KMS-11 (cell line): ENCODE results near the gene LFNG.

ENCODE experiments used
- H2AFZ ChIP-seq: fragments of 200-600 bp; sonication (generic); 2 replicates; pipeline ENCODE4 v1.6.1; 2016; ENCODE audit warnings: antibody characterized with exemption, mixed run types, low read depth
- H3K27ac ChIP-seq: fragments of 200-600 bp; sonication (generic); 2 replicates; pipeline ENCODE4 v1.6.1; 2016; ENCODE audit warnings: mild to moderate bottlenecking, mixed run types
- H3K27me3 ChIP-seq: fragments of 200-600 bp; sonication (generic); 2 replicates; pipeline ENCODE4 v1.6.1; 2017; ENCODE audit warnings: mild to moderate bottlenecking, low read depth, mixed run types, moderate library complexity; ENCODE audit not compliant: insufficient read depth
- H3K36me3 ChIP-seq: fragments of 200-600 bp; sonication (generic); 2 replicates; pipeline ENCODE4 v1.6.1; 2017; ENCODE audit warnings: mild to moderate bottlenecking, mixed run types; ENCODE audit not compliant: insufficient read depth
- H3K4me1 ChIP-seq: fragments of 200-600 bp; sonication (generic); 2 replicates; pipeline ENCODE4 v1.6.1; 2016; ENCODE audit warnings: mild to moderate bottlenecking, low read depth, mixed run types; ENCODE audit not compliant: poor library complexity, severe bottlenecking
- H3K4me2 ChIP-seq: fragments of 200-600 bp; sonication (generic); 2 replicates; pipeline ENCODE4 v1.7.0; 2016; ENCODE audit warnings: mild to moderate bottlenecking, mixed run types
- H3K4me3 ChIP-seq: fragments of 200-600 bp; sonication (generic); IDR thresholded peaks from 2 replicates; pipeline ENCODE4 v1.6.1; 2017; ENCODE audit warnings: low read depth, low read length, mixed read lengths; ENCODE audit not compliant: insufficient read depth
- H3K79me2 ChIP-seq: fragments of 200-600 bp; sonication (generic); 2 replicates; pipeline ENCODE4 v1.6.1; 2016; ENCODE audit warnings: low read depth, mixed run types; ENCODE audit not compliant: insufficient read depth
- H3K9ac ChIP-seq: fragments of 200-600 bp; sonication (generic); 2 replicates; pipeline ENCODE4 v1.6.1; 2016; ENCODE audit warnings: mild to moderate bottlenecking, mixed run types
- H4K20me1 ChIP-seq: fragments of 200-600 bp; sonication (generic); 2 replicates; pipeline ENCODE4 v1.6.1; 2016; ENCODE audit warnings: mild to moderate bottlenecking, mixed run types; ENCODE audit not compliant: insufficient read depth
- TF ChIP-seq, protein P1 (sequence below): fragments of 200-600 bp; sonication (generic); conservative IDR thresholded peaks from 2 replicates; pipeline ENCODE4 v1.6.1; 2017; ENCODE audit warnings: low read depth, mild to moderate bottlenecking, antibody characterized with exemption, low read length, moderate library complexity, mixed read lengths

LFNG gene

DNA sequence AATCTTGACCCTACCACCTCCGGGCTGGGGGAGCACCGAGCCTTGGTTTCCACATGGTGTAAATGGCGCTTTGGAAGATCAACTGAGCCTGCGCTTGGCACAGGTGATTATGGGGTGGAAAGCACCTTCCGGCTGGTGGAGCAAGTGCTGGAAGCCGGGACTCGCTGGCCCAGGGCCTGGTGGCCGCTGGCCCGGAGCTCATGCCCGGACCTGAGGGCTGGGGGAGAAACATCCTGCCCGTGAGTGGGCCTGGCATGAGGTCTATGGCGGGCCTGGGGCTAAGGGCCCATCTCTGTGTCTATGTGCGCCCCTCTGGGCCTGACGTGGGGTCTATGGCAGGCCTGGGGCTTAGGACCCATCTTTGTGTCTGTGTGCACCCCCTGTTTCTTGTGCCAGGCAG lies 14.2 kb upstream of the LFNG start:
- Histone ChIP-seq H3K27me3 (peaks cover 32% of the 10 kb centered on the region; the same call in 1 of the 2 replicates), H3K9ac (no peak overlapping the region), H4K20me1 (no peaks in the 10 kb centered on the region), H3K4me2 (no peak overlapping the region), H3K79me2 (no peaks in the 10 kb centered on the region), H3K4me1 (peaks cover 29% of the 10 kb centered on the region), H3K36me3 (no peaks in the 10 kb centered on the region), H2AFZ (no peak overlapping the region), H3K4me3 (no peak overlapping the region), H3K27ac (no peak overlapping the region)
- TF ChIP-seq, protein P1, sequence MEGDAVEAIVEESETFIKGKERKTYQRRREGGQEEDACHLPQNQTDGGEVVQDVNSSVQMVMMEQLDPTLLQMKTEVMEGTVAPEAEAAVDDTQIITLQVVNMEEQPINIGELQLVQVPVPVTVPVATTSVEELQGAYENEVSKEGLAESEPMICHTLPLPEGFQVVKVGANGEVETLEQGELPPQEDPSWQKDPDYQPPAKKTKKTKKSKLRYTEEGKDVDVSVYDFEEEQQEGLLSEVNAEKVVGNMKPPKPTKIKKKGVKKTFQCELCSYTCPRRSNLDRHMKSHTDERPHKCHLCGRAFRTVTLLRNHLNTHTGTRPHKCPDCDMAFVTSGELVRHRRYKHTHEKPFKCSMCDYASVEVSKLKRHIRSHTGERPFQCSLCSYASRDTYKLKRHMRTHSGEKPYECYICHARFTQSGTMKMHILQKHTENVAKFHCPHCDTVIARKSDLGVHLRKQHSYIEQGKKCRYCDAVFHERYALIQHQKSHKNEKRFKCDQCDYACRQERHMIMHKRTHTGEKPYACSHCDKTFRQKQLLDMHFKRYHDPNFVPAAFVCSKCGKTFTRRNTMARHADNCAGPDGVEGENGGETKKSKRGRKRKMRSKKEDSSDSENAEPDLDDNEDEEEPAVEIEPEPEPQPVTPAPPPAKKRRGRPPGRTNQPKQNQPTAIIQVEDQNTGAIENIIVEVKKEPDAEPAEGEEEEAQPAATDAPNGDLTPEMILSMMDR, result no peak

DNA sequence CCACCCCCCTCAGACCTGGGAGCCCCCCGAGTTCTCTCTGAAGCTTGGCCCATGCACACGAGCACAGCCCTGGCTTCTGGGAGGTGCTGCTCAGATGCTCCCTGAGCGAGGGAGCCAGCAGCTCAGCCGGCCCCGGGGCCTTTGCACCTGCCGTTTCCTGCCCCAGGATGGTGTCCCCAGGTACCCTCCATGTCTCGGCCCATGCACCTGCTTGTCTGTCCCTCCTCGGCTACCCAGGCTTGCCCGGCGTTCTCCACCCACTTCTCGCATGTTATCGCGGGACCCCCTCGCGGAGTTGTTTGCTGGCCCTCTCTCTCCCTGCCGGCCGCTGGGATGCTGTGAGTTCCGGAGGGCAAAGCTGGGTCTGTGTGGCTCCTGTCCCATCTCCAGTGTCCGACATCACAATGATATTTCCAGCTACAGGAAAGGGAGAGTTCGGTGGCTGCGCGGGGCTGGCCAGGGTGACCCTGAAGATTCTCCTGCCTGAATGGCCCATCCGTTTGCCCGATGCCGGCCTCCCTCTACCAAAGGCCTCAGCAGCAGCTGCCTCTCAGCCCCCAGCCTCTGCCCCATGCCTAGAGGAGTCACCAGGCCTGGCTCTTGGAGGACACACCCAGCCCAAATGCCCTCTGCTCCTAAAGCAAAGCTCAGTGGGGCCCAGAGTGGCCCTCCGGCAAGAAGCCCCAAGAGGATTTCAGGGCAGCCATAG lies 12.2 kb upstream of the LFNG start:
- TF ChIP-seq, protein P1, result no peak
- H2AFZ ChIP-seq, result no peak overlapping the region
- H3K27ac ChIP-seq, result no peak overlapping the region
- peaks cover 29% of the 10 kb centered on the region for H3K4me1 ChIP-seq
- no peak overlapping the region for H3K9ac ChIP-seq
- no peaks in the 10 kb centered on the region for H3K79me2 ChIP-seq
- H4K20me1 ChIP-seq, result no peaks in the 10 kb centered on the region
- H3K36me3 ChIP-seq, result no peaks in the 10 kb centered on the region
- H3K27me3 ChIP-seq, result peaks cover 31% of the 10 kb centered on the region; the same call in 1 of the 2 replicates
- H3K4me2 ChIP-seq, result peak overlapping the region; percentile 94; the same call in 1 of the 2 replicates
- no peak overlapping the region for H3K4me3 ChIP-seq

DNA sequence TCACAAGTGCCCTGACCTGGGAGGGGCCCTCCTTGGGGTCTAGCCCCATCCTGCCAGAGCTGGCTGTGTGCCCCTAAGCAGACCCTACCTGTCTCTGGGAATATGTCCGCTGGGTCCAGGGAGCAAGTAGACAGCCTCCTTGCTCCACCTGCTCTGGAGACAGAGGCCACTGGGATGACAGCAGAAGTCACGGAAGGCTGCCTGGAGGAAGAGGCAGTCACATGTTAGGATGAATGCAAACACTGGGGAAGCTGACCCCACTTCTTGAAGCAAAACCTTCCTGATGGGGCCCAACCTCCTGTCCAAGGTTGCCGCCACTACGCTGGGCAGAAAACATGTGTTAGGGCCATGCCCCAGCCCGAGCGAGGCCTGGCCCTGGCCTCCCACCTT lies 11.7 kb upstream of the LFNG start:
- Histone ChIP-seq H3K4me2 (peak overlapping the region; percentile 94; the same call in 1 of the 2 replicates), H3K79me2 (no peaks in the 10 kb centered on the region), H3K4me3 (no peak overlapping the region), H2AFZ (peak overlapping the region; percentile 49; the same call in 1 of the 2 replicates), H4K20me1 (no peaks in the 10 kb centered on the region), H3K9ac (peak overlapping the region; percentile 33; the same call in 1 of the 2 replicates), H3K36me3 (no peaks in the 10 kb centered on the region), H3K27me3 (peaks cover 29% of the 10 kb centered on the region; the same call in 1 of the 2 replicates), H3K27ac (peak overlapping the region; percentile 49; the same call in 1 of the 2 replicates), H3K4me1 (peaks cover 29% of the 10 kb centered on the region)
- TF ChIP-seq, protein P1, result no peak

DNA sequence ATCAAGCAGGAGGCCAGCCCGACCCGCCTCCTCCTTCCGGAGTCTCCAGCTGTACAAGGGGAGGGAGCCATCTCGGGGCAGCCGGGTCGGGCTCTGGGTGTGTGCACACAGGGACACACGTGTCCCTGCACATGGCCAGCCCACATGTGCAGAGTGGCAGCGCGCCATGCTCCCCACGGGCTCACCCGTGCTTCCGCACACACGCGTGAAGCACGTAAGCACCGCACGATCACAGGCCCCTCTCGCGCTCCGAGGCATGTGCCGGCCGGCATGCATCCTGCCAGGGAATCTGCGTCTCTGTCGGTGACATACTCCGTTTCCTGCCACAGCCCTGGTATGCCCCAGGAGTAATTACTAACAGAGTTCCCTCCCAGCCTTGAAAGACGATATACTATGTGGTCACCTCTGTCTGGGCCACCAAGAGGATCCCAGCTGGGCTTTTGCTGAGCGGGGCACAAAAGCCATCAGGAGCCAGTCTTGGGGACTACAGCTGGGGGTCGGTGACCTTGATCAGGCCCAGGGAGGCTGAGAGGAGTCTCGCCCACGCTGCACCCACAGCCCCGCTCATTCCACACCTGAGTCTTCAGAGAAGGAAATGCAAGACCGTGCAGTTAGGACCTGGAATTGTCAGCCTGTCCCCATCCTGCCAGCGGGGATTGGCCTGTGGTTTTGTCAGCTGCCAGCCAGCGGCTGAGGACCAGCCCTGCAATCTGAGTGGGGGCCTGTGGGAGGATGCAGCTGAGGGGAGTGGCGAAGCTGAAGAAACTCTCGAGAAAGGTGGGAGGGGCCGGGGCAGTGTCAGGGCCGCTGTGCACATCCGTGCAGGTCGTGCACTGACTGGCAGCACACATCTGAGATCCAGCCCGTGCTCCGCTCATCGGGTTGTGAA lies 11.0 kb upstream of the LFNG start:
- Histone ChIP-seq H3K4me1 (peaks cover 29% of the 10 kb centered on the region), H3K4me2 (peak overlapping the region; percentile 94), H4K20me1 (no peaks in the 10 kb centered on the region), H3K9ac (peak overlapping the region; percentile 33; the same call in 1 of the 2 replicates), H3K27me3 (peaks cover 23% of the 10 kb centered on the region; the same call in 1 of the 2 replicates), H3K79me2 (no peaks in the 10 kb centered on the region), H3K36me3 (no peaks in the 10 kb centered on the region), H2AFZ (peak overlapping the region; percentile 49), H3K27ac (peak overlapping the region; percentile 49; the same call in 1 of the 2 replicates), H3K4me3 (no peak overlapping the region)
- TF ChIP-seq, protein P1, result no peak
